HFFc6 (cell line): ENCODE data around the gene EBF3. TPM values are rescaled to one million over a fixed set of nuclear protein-coding genes. Genes with fewer than 3 reads are reported as not detected.

ENCODE experiments used
- DNase-seq: peaks from one replicate; pipeline ENCODE4 v3.0.0-alpha.2; 2018
- H3K27ac Mint-ChIP-seq: 2 replicates; pipeline ENCODE4 v1.8.0; 2020; ENCODE audit warnings: mild to moderate bottlenecking, mixed read lengths
- H3K27me3 Mint-ChIP-seq: 2 replicates; pipeline ENCODE4 v1.8.0; 2021; ENCODE audit warnings: mild to moderate bottlenecking, moderate library complexity, mixed read lengths; ENCODE audit not compliant: insufficient read depth
- H3K36me3 Mint-ChIP-seq: 2 replicates; pipeline ENCODE4 v1.8.0; 2021; ENCODE audit warnings: low read depth, mixed read lengths
- H3K4me1 Mint-ChIP-seq: 2 replicates; pipeline ENCODE4 v1.8.0; 2020; ENCODE audit warnings: low read depth, mixed read lengths
- H3K4me3 Mint-ChIP-seq: 2 replicates; pipeline ENCODE4 v1.8.0; 2020; ENCODE audit warnings: mild to moderate bottlenecking, moderate library complexity, mixed read lengths
- H3K9me3 Mint-ChIP-seq: 2 replicates; pipeline ENCODE4 v1.8.0; 2020; ENCODE audit warnings: mild to moderate bottlenecking, mixed read lengths
- total RNA-seq, 6 experiments: library from RNA; stranded (reverse); fragmentation: NEBNext Ultra II Directional; extraction: Animal tissue kit (Norgen Biotek cat#: 25700); gene quantifications; 2 replicates in 1 of 6; 3 replicates in 5 of 6; pipeline ENCODE4 v1.2.3, GENCODE V29; 2021
- TF ChIP-seq, protein P1 (sequence below): fragments of 200-600 bp; sonication (generic); IDR thresholded peaks from 2 replicates; pipeline ENCODE4 v1.5.0; 2021; ENCODE audit warnings: antibody characterized with exemption, mild to moderate bottlenecking

Gene EBF3
- total RNA-seq, 6 experiments from 2014 or later, result 0.14 to 0.39 (median 0.21) TPM; not detected in 2

DNA sequence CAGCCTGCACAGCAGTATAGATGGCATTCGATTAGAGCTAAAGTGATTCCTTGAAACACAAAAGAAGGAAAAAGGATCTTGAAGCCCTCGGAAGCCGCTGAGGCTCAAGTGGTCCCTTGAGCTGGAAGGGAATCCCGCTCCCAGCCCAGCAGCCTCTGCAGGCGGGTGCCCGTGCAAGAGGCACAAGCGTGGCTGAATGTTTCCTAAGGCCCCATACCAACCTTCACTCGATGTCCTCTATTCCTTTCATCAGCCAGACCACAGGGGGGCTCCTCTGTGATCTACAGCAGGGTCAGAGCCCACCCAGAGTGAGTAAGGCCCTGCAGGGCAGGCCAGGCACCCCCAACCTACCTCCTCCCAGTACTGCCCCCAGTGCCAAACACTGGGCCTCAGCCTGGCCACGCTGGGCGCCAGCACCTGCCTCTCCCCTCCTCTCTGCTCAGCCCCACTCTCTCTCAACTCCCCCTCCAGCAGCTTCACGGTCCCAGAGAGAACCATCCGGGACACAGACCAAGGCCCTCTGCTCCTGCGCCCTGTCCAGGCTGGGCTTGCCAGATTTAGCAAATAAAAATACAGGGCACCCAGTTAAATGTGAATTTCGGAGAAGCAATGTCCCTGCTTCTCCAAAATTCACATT lies 30.5 kb downstream of the EBF3 start:
- H3K9me3 Mint-ChIP-seq, result peaks cover 12% of the 10 kb centered on the region

DNA sequence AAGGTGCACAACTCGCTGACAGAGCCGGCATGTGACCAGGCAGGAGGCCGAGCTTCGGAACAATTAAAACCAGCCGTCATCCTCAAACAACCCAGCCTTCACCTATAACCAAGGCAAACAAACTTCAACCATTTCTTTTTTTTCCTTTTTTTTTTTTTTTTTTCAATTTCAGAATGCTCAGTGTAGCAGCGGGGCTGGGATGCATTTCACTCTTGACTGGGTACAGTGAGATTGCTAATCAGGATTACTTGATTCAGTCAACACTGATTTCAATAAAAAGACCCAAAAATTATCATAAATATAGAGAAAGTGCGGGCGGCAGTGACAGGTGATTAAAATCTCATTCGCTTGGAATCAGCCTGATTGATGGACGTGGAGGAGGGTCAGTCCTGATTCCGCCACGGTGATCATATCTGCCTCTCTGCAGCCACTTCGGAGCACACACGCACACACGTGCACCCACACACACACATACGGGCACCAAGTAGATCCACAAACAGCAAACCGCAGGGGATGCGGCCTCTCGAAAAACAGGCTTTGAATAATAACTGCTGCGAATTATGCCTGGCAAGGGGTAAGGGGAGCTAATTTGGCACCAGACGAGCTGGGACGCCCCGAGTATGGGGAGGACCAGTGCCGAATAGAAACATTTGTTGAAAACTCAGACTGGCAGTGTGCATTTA lies 31.2 kb downstream of the EBF3 start:
- TF ChIP-seq, protein P1, sequence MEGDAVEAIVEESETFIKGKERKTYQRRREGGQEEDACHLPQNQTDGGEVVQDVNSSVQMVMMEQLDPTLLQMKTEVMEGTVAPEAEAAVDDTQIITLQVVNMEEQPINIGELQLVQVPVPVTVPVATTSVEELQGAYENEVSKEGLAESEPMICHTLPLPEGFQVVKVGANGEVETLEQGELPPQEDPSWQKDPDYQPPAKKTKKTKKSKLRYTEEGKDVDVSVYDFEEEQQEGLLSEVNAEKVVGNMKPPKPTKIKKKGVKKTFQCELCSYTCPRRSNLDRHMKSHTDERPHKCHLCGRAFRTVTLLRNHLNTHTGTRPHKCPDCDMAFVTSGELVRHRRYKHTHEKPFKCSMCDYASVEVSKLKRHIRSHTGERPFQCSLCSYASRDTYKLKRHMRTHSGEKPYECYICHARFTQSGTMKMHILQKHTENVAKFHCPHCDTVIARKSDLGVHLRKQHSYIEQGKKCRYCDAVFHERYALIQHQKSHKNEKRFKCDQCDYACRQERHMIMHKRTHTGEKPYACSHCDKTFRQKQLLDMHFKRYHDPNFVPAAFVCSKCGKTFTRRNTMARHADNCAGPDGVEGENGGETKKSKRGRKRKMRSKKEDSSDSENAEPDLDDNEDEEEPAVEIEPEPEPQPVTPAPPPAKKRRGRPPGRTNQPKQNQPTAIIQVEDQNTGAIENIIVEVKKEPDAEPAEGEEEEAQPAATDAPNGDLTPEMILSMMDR, result no peak
- Mint-ChIP-seq H3K27me3 (peaks cover 3% of the 10 kb centered on the region; the same call in 1 of the 2 replicates), H3K36me3 (no peaks in the 10 kb centered on the region), H3K4me3 (no peak overlapping the region), H3K9me3 (peaks cover 9% of the 10 kb centered on the region), H3K4me1 (no peaks in the 10 kb centered on the region), H3K27ac (no peak overlapping the region)
- no peak for DNase-seq

More for the DNA sequence above, 30.5 kb downstream of the EBF3 start:
- no peaks in the 10 kb centered on the region for H3K4me1 Mint-ChIP-seq
- TF ChIP-seq, protein P1, result no peak
- no peak overlapping the region for H3K27ac Mint-ChIP-seq
- no peaks in the 10 kb centered on the region for H3K36me3 Mint-ChIP-seq
- H3K4me3 Mint-ChIP-seq, result no peak overlapping the region
- H3K27me3 Mint-ChIP-seq, result peaks cover 3% of the 10 kb centered on the region; the same call in 1 of the 2 replicates
- DNase-seq, result no peak

DNA sequence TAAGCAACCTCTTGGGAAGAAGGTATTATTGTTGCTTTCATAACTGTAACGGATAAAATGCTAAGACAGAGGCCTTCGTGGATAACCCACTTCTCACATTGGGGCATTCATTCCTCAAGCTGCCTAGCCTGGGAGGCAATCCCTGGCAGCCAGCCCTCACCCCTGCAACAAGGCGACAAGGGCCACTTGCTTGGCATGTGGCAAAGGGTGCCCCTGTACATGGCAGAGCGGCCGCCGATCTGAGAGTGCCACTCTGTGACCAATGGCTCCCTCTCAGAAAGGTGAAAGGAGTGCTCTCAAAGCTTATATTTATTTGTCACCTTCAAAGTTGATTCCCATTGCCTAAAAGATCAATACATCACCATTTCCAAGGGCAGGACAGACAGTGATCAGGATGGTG lies 31.9 kb downstream of the EBF3 start:
- peaks cover 7% of the 10 kb centered on the region for H3K9me3 Mint-ChIP-seq
- no peaks in the 10 kb centered on the region for H3K36me3 Mint-ChIP-seq
- peaks cover 3% of the 10 kb centered on the region; the same call in 1 of the 2 replicates for H3K27me3 Mint-ChIP-seq
- no peak overlapping the region for H3K4me3 Mint-ChIP-seq
- H3K27ac Mint-ChIP-seq, result no peak overlapping the region
- TF ChIP-seq, protein P1, result no peak
- H3K4me1 Mint-ChIP-seq, result no peaks in the 10 kb centered on the region
- no peak for DNase-seq

DNA sequence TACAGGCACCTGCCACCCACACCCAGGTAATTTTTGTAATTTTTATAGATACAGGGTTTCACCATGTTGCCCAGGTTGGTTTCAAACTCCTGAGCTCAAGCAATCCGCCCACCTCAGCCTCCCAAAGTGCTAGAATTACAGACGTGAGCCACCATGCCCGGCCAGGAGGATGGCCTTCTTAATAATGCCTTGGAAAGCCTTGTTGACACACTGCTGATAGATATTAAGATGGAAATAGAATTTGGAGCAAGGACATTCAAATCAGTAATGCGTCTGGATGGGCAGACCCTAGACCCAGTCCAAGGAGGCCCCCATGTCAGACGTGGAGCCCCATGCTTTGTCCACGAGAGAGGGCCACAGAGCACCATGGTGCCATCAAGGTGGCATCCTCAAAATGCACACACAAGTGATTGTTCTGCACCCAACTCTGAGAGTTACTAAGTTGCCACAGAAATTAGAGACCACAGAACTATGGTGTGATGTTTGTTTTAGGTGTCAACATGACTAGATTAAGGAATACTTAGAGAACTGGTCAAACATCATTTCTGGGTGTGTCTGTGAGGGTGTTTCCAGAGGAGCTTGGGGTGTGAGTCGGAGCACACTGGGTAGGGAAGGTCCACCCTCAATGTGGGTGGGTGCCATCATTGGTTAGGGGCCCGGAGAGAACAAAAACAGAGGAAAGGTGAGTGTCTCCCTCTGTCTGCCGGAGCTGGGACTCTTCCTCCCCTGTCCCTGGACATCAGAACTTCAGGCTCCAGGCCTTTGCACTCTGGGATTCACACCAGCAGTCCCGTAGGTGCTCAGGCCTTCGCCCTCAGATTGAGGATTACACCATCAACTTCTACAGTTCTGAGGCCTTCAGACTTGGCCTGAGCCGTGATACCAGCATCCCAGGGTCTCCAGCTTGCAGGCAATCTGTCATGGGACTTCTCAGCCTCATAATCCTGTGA lies 34.5 kb downstream of the EBF3 start:
- Mint-ChIP-seq H3K27me3 (peaks cover 3% of the 10 kb centered on the region), H3K4me1 (no peaks in the 10 kb centered on the region), H3K36me3 (no peaks in the 10 kb centered on the region), H3K4me3 (no peak overlapping the region), H3K27ac (no peak overlapping the region), H3K9me3 (peaks cover 7% of the 10 kb centered on the region; the same call in 1 of the 2 replicates)
- DNase-seq, result no peak
- TF ChIP-seq, protein P1, result peak; percentile 11; the same call in 1 of the 2 replicates

DNA sequence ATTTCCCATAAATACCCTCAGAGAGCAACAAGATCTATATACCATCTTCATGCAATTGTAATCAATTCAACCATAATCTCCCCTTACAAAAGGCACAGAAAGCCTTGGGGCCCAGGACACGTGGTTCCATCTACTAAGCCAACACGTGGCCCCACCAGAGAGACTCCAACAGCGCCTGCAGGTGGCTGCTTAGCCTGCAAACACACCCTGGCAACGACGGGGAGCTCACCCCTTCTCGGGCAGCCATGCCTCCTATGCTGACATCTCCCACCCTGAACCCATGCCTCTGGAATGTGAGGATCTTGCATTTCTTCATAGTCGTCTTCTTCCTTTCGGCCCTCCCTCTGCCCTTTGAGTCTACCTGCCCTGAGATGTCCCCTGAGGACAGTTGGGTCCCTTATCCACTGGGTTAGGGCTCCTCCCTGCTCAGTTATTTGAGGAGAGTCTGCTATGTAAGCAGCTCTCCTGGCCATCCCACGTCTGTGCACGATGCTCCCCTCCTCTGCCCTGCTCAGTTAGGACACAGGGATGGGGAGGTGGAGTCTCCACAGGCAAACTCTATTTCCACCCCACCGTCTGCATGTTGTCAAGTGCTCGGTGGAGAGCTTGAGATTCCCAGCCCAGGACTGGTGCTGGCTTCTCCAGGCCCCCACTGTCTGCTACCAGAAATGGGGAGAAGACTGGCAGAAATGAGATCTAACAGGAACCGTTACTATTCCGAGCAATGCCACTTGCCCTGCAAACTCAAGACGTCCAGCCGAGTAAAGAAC lies 36.5 kb downstream of the EBF3 start:
- H3K4me1 Mint-ChIP-seq, result no peaks in the 10 kb centered on the region

More for the DNA sequence above, 36.5 kb downstream of the EBF3 start:
- no peak for DNase-seq
- TF ChIP-seq, protein P1, result no peak
- Mint-ChIP-seq H3K27me3 (no peaks in the 10 kb centered on the region; the same call in none of the 2 replicates), H3K9me3 (peaks cover 6% of the 10 kb centered on the region; the same call in 1 of the 2 replicates), H3K4me3 (no peak overlapping the region), H3K27ac (no peak overlapping the region), H3K36me3 (no peaks in the 10 kb centered on the region)
